ENCODE data around the gene OR7G3.

OR7G3 gene

DNA sequence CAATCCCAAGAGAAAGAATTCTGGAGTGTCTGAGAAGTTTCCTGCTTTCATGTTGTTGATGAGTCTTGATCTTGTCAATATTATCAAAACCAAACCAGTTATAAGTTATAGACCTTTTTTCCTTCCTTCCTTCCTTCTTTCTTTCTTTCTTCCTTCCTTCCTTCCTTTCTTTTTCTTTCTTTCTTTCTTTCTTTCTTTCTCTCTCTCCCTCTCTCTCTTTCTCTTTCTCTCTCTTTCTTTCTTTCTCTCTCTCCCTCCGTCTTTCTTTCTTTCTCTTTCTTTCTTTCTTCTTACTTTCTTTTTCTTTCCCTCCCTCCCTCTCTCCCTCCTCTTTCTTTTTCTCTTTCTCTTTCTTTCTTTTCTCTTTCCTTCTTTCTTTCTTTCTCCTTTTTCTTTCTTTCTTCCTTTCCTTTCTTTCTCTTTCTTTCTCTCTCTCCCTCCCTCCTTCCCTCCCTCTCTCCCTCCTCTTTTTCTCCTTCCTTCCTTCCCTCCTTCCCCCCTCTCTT, at the start of gene OR7G3:
Gene OR7G3, minus strand, starts transcription at position 51 of the 506 bp plus-strand sequence. Its CDS starts 0 bp downstream, at position 51.
- no peak for DNase-seq

DNA sequence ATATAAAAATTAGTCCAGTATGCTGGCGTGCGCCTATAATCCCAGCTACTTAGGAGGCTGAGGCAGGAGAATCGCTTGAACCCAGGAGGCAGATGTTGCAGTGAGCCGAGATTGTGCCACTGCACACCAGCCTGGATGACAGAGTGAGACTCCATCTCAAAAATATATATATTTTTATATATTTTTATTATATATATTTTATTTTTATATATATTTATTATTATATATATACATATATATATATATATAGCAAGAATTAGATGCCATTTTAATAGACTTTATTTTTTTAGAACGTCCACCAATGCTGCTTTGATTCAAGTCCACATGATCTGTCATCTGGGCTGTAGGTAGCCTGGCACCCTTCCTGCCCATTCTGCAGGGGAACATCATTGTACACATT, 48.6 kb upstream of the OR7G3 start:
- no peak for DNase-seq

GRCh38 chr19:9171393-9171991, 44.7 kb upstream of the OR7G3 start:
- DNase-seq = no peak

GRCh38 chr19:9166846-9167245, 40.1 kb upstream of the OR7G3 start:
- DNase-seq = no peak

- no peak for DNase-seq
These were observed 38.5 kb upstream of the OR7G3 start for GRCh38 chr19:9165261-9165660.

DNA sequence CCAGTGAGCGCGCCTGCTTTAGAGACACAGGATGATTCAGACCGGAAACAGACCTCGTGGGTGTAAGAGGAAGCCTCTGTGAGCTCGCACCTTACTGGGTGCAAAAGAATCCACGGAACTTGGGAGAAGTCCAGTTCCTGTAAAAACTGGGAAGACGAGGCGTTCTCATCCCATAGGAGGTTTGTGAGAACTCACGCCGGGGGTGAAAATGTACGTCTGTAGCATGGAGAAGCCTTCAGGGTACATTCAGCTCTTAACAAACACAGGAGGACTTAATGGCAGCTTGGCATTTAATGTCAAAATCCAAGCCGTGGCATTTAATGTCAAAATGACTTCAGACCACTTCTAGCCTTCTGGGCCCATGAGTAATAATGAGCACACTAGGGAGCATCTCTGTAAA, 34.7 kb upstream of the OR7G3 start:
- DNase-seq = no peak

DNA sequence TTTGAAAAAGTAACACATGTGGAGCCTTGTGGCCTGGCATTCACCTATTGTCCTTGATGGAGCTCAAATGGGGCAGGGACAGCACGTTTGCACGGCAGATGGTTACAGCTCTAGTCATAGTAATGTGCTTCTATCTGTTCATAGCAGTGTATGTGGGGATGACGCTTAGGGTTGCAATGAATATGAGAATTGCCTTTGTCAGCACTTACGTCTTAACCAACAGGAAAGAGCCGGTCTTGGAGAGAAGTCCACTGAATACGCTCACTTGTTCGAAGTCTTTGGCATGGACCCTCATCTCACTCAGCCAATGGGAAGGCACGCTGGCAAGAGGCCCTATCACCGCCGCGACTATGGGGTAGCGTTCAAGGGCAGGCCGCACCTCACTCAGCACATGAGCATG, 33.1 kb upstream of the OR7G3 start:
- DNase-seq = no peak

GRCh38 chr19:9156304-9156703, 29.6 kb upstream of the OR7G3 start:
- DNase-seq = no peak

DNA sequence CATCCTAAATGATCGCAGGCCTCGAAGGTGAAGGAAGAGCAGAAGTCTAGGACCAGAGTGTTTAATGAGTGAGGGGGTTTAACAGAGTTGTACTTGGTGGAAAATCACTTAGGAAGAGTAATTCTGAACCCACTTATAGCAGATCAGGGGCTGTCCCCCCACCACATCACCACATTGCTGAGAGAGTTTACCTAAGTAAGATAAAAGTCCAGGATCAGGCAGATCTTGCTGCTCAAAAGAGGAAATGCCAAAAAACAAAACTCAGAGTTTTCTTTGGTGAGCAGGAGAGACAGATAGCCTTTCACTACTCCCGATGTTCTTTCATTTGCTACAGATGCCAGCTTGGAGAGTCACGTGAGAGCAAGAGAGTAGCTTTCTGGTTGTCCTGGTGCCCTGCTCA, 28.8 kb upstream of the OR7G3 start:
- no peak for DNase-seq

DNA sequence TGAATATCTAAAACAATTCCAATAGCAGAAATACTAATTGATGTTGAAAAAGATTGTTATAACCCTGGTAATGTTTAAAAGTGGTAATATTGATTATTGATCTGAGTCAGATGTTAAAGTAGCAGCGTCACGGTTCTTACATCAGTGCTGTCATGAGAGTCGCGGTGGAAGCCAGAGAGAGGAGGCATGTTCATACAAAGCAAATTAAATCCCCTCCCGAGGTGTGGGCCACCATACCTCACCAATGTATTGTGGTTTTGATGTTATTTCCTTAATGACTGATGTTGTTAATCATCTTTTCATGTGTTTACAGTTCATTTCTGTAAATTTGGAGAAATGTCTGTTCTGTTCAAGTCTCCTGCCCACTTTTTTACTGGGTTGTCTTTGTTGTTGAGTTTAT, 24.6 kb upstream of the OR7G3 start:
- DNase-seq = no peak

DNA sequence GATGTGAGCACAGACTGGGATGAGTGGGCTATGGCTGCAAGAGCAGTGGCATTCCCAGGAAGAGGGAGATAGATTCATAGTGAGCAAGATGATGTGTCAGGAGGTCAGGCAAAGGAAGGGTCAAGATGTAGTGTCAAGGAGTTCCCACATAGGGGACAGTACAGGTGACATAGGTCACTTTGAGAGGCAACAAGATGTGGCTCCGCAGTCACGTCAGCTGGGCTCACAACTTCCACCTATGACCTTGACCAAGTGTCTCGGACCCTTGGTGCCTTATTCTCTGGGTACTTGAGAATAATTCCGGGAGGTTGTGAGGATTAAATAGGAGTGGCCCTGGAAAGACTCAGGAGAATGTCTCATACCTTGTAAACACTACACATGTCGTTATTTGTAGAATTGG, 23.9 kb upstream of the OR7G3 start:
- no peak for DNase-seq

- DNase-seq = no peak
These were observed 23.2 kb upstream of the OR7G3 start for GRCh38 chr19:9149997-9150396.

DNA sequence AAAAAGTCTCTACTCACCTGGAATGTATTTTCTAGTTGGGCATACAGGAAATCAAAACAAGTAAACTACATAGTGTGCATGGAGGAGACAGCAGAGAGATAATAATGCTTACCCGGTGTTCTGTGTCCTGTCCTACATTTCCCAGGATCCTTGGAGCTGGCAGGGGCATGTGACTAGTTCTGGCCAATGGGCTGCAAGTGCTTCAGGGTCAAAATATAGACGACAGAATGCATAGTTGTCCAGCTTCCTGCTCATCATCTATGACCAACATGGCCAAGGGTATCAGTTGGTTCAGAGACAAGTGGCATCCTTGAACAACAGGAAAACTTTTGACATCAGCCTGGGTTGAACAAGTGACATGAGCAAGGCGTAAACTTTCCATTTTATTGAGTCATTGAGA, 21.9 kb upstream of the OR7G3 start:
- DNase-seq = no peak

DNA sequence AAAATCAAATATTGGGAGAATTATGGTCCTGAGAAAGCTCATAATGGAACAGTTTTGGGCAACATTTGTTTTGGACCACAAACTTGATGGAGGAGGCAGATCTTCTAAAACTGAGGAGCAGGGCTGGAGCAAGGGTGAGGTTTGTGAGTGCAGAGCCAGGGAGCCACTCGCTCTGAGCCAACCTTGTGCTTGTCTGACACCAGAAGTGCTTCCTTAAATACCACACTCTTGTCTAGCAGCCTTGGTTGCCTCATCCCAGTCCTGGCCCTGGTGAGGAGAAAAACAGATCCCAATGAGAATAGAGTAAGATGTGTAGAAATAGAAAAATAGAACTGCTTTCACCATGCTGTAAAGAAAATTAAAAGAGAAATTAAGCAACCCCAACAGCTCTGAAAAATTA, 20.1 kb upstream of the OR7G3 start:
- no peak for DNase-seq

GRCh38 chr19:9144920-9145319, 18.2 kb upstream of the OR7G3 start:
- DNase-seq = no peak

DNA sequence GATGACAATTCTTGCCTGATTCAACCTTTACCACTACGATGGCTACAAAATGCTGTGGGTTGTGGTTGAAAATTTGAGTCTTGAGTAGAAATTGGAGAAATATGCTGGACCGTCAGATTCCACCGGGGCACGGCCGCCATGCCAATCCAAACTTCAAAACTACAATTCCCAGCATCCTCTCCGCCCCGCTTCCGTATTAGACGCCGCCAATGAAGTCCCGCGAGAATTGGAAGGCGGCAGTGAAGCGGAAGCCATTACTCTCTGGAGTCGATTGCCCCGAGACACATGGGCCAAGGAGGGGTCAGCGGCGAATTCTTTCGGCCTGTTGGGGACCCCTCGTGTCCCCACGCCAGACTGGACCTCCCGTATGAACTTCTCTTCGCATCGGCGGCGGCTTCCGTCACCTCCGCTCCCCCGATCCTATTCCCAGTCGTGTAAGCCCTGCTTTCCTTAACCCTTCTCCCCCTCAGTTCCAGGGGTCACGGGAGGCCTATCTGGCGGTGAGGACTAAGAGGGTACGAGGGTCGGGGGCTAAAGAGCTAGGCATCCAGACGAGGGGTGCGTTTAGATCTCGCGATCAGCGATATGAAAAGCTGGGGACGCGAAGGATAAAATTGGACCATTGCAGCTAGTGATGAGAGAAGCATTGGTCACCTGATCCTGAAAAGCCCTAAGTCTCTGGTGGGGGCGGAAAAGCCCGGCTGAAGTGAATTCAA, 13.6 kb upstream of the OR7G3 start, which contains the start of gene ZNF317:
Gene ZNF317, plus strand, starts transcription at position 239 of the 716 bp plus-strand sequence. CDS start 15,620 bp downstream, outside the sequence.
- DNase-seq = peak; percentile 47 to 79 (median 62)

DNA sequence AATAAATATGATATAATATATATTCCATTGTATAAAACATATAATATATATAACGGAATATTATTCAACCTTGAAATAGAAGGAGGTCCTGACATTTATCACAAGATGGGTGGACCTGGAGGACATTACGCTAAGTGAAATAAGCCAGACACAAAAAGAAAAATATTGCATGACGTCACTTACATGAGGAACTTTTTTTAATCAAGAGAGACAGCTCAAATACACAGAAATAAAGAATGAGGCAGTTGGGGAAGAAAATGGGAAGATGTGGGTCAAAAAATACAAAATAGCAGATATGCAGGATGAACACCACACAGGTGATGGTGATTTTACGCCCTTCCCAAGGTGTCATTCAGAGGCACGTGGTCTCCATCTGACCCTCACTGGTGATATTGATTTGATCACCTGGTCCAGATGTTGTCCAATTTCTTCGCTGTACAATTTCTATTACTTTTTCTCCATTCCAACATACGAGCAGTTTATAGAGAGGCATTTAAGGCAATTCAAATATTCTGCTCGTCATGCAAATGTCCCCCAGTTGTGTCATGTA, 12.9 kb upstream of the OR7G3 start:
- no peak for DNase-seq

- DNase-seq = no peak
These were observed 5.7 kb upstream of the OR7G3 start for GRCh38 chr19:9132422-9132821.

GRCh38 chr19:9130965-9131364, 4.2 kb upstream of the OR7G3 start:
- no peak for DNase-seq

- no peak for DNase-seq
These were observed 1.4 kb upstream of the OR7G3 start for GRCh38 chr19:9128171-9128570.

- no peak for DNase-seq
These were observed 10.2 kb downstream of the OR7G3 start for GRCh38 chr19:9116547-9116946.

DNA sequence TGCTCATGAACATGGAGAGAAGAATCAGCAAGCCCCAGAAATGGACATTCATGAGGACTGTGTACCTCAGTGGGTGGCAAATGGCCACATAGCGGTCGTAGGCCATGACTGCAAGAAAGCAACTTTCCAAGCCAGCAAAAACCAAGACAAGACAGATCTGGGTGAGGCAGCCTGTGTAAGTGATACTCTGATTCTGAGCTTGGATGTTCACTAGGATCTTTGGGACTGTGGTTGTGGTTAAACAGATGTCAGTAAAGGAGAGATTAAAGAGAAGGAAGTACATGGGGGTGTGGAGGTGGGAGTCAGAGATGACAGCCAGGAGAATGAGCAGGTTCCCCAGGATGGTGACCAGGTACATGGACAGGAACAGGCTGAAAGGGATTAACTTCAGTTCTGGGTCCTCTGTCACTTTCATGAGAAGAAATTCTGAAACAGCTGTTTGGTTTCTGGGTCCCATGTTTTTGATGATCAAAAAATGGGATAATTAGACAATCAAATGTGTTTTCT, 11.4 kb downstream of the OR7G3 start, which contains the start of gene OR7G1:
Gene OR7G1, minus strand, starts transcription at position 457 of the 507 bp plus-strand sequence. Its CDS starts 0 bp downstream, at position 457.
- no peak for DNase-seq

DNA sequence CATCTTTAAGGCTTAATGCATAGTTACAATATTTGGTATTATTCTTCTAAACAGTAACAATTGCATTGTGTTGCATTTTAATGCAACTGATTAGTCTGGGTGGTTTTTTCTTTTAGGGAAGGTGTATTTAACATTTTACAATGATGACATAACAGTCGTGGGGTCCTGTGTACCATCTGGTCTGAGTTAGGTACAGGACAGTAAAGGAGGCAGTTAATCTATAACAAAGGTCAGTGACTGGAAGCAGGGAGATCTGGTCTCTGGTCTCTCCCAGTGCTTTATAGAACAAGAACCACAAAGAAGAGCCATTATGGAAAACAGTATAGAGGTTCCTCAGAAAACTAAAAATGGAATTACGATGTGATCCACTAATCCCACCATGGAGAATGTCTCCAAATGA, 16.8 kb downstream of the OR7G3 start:
- DNase-seq = no peak

- DNase-seq = no peak
These were observed 19.4 kb downstream of the OR7G3 start, which contains the start of gene OR7G2 for GRCh38 chr19:9107375-9107774. TSS of gene OR7G2 (minus strand) at chr19:9107475. CDS start at chr19:9103243, 4,232 bp downstream.
